ENCODE data around the gene COG6.

COG6 gene

DNA sequence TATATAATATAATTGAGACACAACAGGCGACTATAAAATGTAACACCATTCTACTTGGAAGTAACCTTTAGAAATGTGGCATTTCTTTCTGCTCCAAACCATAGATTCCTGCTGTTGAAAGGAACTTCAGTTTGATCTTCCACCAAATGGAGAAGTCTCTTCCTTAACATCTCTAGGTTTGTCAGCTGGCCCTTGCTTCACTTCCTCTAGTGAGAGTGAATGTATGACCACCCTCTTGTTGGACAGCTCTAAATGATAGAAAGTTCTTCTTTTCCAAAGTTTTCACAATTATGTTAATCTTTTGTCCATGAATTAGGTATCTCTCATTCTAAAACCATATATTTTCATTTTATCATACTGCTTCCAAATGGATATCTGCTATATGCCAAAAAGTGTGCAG, 13.8 kb upstream of the COG6 start:
- Histone ChIP-seq H3K4me3 (ENCODE audit: low read length) (no peak overlapping the region), H3K9me3 (ENCODE audit: insufficient read depth, low read depth, low read length) (no peaks in the 10 kb centered on the region), H3K9ac (ENCODE audit: low read depth, low read length) (no peak overlapping the region), H3K27ac (ENCODE audit: low read length) (no peak overlapping the region), H3K4me1 (ENCODE audit: insufficient read depth, low read length) (no peaks in the 10 kb centered on the region), H3K36me3 (ENCODE audit: insufficient read depth, low read depth, low read length) (no peaks in the 10 kb centered on the region), H3K27me3 (ENCODE audit: insufficient read depth, low read length) (no peaks in the 10 kb centered on the region)

DNA sequence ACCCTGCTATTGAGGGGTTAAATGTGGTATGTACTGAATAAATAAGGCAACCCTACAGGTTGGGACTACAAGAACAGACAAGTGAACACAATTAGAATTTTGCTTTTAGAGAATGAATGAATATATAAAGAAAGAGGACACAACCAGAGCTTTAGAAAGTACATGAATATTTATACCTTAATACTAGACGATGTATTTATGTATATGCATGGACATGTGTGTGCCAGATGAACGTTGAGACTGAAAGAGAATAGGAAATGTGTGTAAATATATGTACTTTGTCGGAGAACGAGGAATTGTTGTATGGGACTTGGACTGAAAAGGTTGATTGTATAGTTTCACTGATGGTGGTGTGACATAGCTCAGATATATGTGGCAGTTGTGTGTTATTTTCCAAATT, 9.3 kb upstream of the COG6 start:
- no peak overlapping the region for H3K9ac ChIP-seq (ENCODE audit: low read depth, low read length)
- H3K27me3 ChIP-seq (ENCODE audit: insufficient read depth, low read length): no peaks in the 10 kb centered on the region
- no peaks in the 10 kb centered on the region for H3K9me3 ChIP-seq (ENCODE audit: insufficient read depth, low read depth, low read length)
- no peaks in the 10 kb centered on the region for H3K4me1 ChIP-seq (ENCODE audit: insufficient read depth, low read length)
- H3K4me3 ChIP-seq (ENCODE audit: low read length): no peak overlapping the region
- no peaks in the 10 kb centered on the region for H3K36me3 ChIP-seq (ENCODE audit: insufficient read depth, low read depth, low read length)
- H3K27ac ChIP-seq (ENCODE audit: low read length): no peak overlapping the region

DNA sequence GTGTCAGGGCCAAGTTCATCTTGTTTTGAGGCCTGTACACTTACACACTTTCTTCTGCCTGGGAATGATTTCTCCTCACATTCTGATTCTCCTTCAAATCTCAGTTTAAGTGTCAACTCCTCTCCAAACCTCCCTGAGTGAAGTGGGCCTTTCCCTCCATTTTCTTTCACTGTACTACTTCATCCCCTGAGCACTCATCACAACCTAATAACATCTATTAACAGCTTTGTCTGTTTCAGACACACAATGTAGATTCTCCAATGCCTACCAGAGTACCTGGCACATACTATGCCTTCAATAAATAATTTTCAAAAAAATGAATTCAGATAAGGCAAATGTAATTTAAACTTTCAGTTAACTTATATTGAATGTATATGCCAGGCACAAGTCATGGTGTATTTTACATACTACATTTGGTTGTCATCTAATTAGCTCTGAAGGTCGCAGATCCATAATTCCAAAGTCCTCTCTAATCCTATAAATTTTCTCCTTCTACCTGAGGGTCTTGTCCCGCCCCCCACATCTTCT, 357 bp upstream of the COG6 start:
- H3K27ac ChIP-seq (ENCODE audit: low read length): no peak overlapping the region

DNA sequence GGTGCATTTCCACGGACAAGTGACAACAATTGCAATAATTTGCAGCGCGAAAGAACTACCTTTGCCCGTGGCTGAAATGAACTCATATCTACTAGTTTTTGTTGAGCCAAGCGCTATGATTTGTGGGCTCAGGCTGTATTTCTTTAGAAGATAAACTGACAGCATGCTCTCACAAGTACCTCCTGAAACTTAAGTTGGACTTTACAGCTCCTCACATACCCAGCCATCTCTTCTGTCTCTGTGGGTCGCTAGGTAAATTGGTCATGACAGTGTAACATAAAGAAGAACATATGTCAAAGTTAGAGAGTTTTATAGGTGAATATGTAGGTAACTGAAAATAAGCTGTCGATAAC, 839 bp downstream of the COG6 start:
- Histone ChIP-seq H3K4me3 (ENCODE audit: low read length) (peak overlapping the region; percentile 93), H3K9me3 (ENCODE audit: insufficient read depth, low read depth, low read length) (no peaks in the 10 kb centered on the region), H3K4me1 (ENCODE audit: insufficient read depth, low read length) (no peaks in the 10 kb centered on the region), H3K36me3 (ENCODE audit: insufficient read depth, low read depth, low read length) (peaks cover 11% of the 10 kb centered on the region; the same call in 1 of the 2 replicates), H3K27ac (ENCODE audit: low read length) (no peak overlapping the region), H3K27me3 (ENCODE audit: insufficient read depth, low read length) (no peaks in the 10 kb centered on the region), H3K9ac (ENCODE audit: low read depth, low read length) (peak overlapping the region; percentile 74; the same call in 1 of the 2 replicates)

More for the DNA sequence above, 357 bp upstream of the COG6 start:
- Histone ChIP-seq H3K9me3 (ENCODE audit: insufficient read depth, low read depth, low read length) (no peaks in the 10 kb centered on the region), H3K4me3 (ENCODE audit: low read length) (peak overlapping the region; percentile 93), H3K9ac (ENCODE audit: low read depth, low read length) (no peak overlapping the region), H3K27me3 (ENCODE audit: insufficient read depth, low read length) (no peaks in the 10 kb centered on the region), H3K36me3 (ENCODE audit: insufficient read depth, low read depth, low read length) (no peaks in the 10 kb centered on the region), H3K4me1 (ENCODE audit: insufficient read depth, low read length) (no peaks in the 10 kb centered on the region)

DNA sequence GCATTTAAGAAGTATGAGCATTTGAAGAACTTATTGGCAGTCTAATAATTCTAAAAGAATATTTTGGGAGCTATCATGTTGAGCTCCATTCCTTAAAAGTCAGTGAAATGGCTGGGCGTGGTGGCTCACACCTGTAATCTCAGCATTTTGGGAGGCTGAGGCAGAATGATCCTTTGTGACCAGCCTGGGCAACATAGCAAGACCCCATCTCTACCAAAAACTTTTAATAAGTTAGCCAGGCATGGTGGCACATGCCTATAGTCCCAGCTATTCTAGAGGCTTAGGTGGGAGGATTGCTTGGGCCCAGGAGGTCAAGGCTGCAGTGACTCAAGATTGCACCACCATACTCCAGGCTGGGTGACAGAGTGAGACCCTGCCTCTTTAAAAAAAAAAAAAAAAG, 8.0 kb downstream of the COG6 start:
- Histone ChIP-seq H3K27me3 (ENCODE audit: insufficient read depth, low read length) (no peaks in the 10 kb centered on the region), H3K4me1 (ENCODE audit: insufficient read depth, low read length) (no peaks in the 10 kb centered on the region), H3K9me3 (ENCODE audit: insufficient read depth, low read depth, low read length) (no peaks in the 10 kb centered on the region), H3K4me3 (ENCODE audit: low read length) (no peak overlapping the region), H3K27ac (ENCODE audit: low read length) (no peak overlapping the region), H3K9ac (ENCODE audit: low read depth, low read length) (no peak overlapping the region), H3K36me3 (ENCODE audit: insufficient read depth, low read depth, low read length) (peaks cover 28% of the 10 kb centered on the region)

DNA sequence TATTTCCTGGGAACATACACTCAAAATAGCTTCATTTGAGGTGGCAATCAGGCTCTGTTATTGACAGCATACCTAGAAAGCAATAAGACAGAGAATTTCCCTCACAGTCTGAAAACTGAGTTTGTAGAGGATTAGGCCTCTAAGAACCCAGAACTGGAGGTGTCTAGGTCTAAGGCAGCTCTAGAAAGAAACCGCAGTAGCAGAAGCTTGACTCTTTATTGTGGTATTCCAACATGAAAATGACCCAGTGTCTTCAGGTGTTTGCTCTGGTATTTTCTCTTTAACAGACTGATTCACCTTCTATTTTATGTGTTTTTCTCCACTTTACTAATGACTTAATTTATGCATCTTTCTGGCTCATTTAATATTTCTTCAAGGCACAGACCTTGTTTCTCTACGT, 8.5 kb downstream of the COG6 start:
- Histone ChIP-seq H3K36me3 (ENCODE audit: insufficient read depth, low read depth, low read length) (peaks cover 28% of the 10 kb centered on the region), H3K9me3 (ENCODE audit: insufficient read depth, low read depth, low read length) (no peaks in the 10 kb centered on the region), H3K27ac (ENCODE audit: low read length) (no peak overlapping the region), H3K9ac (ENCODE audit: low read depth, low read length) (no peak overlapping the region), H3K4me1 (ENCODE audit: insufficient read depth, low read length) (no peaks in the 10 kb centered on the region), H3K4me3 (ENCODE audit: low read length) (no peak overlapping the region), H3K27me3 (ENCODE audit: insufficient read depth, low read length) (no peaks in the 10 kb centered on the region)

DNA sequence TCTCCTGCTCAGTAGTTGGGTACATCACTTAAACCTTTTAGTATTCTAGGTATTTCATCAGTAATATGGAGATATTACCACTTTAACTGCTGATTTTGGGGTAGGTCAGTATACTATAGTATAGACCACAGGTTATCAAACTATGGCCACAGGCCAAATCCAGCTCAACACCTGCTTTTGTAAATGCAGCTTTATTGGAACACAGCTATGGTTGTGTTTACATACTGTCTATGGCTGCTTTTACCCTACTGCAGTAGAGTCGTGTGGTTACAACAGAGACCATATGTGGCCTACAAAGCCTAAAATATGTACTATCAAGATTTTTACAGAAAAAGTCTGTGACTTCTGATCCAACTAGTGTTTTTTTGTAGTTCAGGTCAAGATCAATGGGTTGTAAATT, 10.3 kb downstream of the COG6 start:
- Histone ChIP-seq H3K4me1 (ENCODE audit: insufficient read depth, low read length) (no peaks in the 10 kb centered on the region), H3K9me3 (ENCODE audit: insufficient read depth, low read depth, low read length) (no peaks in the 10 kb centered on the region), H3K36me3 (ENCODE audit: insufficient read depth, low read depth, low read length) (peaks cover 22% of the 10 kb centered on the region), H3K27ac (ENCODE audit: low read length) (no peak overlapping the region), H3K9ac (ENCODE audit: low read depth, low read length) (no peak overlapping the region), H3K27me3 (ENCODE audit: insufficient read depth, low read length) (no peaks in the 10 kb centered on the region), H3K4me3 (ENCODE audit: low read length) (no peak overlapping the region)

DNA sequence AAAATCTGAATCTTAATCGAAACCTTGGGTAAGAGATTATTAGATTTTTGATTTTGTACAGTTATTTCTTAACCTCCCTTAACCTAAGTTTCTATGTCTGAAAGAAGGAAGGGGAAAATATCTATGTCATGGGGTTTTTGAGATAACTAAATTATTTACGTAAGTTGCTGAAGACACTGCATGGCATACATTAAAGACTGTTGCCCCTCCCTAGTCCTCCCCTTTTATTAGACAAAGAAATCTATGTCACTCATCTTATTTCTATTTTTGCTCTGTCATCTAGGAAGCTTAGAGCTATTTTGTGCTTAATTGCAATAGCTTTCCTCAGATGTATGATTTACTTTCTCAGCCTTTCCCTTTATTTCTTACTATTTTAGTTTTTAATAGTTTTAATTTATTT, 15.0 kb downstream of the COG6 start:
- H3K4me1 ChIP-seq (ENCODE audit: insufficient read depth, low read length): no peaks in the 10 kb centered on the region
- no peaks in the 10 kb centered on the region for H3K27me3 ChIP-seq (ENCODE audit: insufficient read depth, low read length)
- no peak overlapping the region for H3K27ac ChIP-seq (ENCODE audit: low read length)
- H3K36me3 ChIP-seq (ENCODE audit: insufficient read depth, low read depth, low read length): peaks cover 8% of the 10 kb centered on the region; the same call in 1 of the 2 replicates
- no peak overlapping the region for H3K4me3 ChIP-seq (ENCODE audit: low read length)
- H3K9ac ChIP-seq (ENCODE audit: low read depth, low read length): no peak overlapping the region
- no peaks in the 10 kb centered on the region for H3K9me3 ChIP-seq (ENCODE audit: insufficient read depth, low read depth, low read length)

DNA sequence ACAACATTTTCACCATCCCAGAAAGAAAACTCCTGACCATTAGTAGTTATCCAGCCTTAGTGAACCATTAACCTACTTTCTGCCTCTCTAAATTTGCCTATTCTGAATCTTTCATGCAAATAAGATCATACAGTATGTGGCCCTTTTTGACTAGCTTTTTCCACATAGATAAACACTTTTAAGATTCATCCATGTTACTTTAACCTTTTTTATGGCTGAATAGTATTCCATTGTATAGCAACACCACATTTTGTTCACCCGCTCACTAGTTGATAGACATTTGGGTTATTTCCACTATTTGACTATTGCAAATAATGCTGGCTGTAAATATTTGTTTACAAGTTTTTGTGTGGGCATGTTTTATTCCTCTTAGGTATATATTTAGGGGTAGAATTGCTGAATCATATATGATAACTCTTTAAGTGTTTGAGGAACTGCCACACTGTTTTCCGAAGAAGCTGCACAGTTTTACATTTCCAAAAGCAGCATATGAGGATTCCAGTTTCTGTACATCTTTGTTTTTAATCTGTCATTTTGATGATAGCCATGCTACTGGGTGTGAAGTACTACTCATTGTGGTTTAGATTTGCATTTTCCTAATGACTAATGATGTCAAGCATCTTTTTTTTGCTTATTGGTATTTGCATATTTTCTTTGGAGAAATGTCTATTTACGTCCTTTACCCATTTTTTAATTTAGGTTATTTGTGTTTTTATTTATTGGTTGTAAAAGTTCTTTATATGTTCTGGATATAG, 17.1 kb downstream of the COG6 start:
- Histone ChIP-seq H3K9me3 (ENCODE audit: insufficient read depth, low read depth, low read length) (no peaks in the 10 kb centered on the region), H3K4me3 (ENCODE audit: low read length) (no peak overlapping the region), H3K27me3 (ENCODE audit: insufficient read depth, low read length) (no peaks in the 10 kb centered on the region), H3K4me1 (ENCODE audit: insufficient read depth, low read length) (no peaks in the 10 kb centered on the region), H3K9ac (ENCODE audit: low read depth, low read length) (no peak overlapping the region), H3K36me3 (ENCODE audit: insufficient read depth, low read depth, low read length) (0 out of 2 replicates have a peak, but pooled peaks cover 3% of the 10 kb centered on the region), H3K27ac (ENCODE audit: low read length) (no peak overlapping the region)

DNA sequence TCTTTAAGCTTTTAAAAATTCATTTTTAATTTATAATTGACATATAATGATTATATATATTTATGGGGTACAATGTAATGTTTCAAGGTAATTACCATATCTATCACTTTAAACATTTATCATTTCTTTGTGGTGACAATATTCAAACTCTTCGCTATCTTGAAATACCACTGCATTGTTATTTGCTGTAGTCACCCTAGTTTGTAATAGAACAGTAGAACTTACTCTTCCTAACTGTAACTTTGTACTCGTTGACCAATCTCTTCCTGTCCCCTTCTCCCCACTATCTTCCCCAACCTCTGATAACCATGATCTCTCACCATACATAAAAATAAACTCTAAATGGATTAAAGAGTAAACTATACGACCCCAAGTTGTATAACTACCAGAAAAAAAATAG, 20.4 kb downstream of the COG6 start:
- Histone ChIP-seq H3K4me3 (ENCODE audit: low read length) (no peak overlapping the region), H3K4me1 (ENCODE audit: insufficient read depth, low read length) (no peaks in the 10 kb centered on the region), H3K9me3 (ENCODE audit: insufficient read depth, low read depth, low read length) (no peaks in the 10 kb centered on the region), H3K36me3 (ENCODE audit: insufficient read depth, low read depth, low read length) (peaks cover 20% of the 10 kb centered on the region), H3K27me3 (ENCODE audit: insufficient read depth, low read length) (no peaks in the 10 kb centered on the region), H3K27ac (ENCODE audit: low read length) (no peak overlapping the region), H3K9ac (ENCODE audit: low read depth, low read length) (no peak overlapping the region)

DNA sequence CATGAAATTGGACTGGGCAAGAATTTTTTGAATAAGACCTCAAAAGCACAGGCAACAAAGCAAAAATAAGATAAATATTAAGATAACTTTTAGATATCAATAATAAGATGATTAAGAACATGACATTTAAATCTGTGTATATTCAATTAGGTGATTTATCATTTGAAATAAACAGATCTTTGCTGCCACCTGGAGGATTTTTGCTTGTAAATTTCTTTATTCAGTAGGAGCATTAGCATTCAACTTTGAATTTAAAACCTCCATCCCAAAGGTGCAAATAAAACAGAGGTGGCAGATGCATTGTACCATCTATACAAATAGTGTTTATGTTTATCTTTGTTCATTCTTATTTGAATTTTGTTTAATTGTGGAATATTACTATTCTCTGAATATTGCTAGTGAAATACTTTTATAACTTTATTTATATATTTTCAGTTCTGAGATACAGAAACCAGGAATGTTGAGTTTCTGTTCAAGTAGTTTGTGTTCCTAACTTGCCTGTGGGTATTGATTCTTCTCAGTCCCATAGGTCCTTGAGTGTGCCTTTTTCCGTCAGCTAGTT, 20.9 kb downstream of the COG6 start:
- Histone ChIP-seq H3K9ac (ENCODE audit: low read depth, low read length) (no peak overlapping the region), H3K9me3 (ENCODE audit: insufficient read depth, low read depth, low read length) (no peaks in the 10 kb centered on the region), H3K27me3 (ENCODE audit: insufficient read depth, low read length) (no peaks in the 10 kb centered on the region), H3K4me3 (ENCODE audit: low read length) (no peak overlapping the region), H3K27ac (ENCODE audit: low read length) (no peak overlapping the region), H3K4me1 (ENCODE audit: insufficient read depth, low read length) (no peaks in the 10 kb centered on the region), H3K36me3 (ENCODE audit: insufficient read depth, low read depth, low read length) (peaks cover 21% of the 10 kb centered on the region)

DNA sequence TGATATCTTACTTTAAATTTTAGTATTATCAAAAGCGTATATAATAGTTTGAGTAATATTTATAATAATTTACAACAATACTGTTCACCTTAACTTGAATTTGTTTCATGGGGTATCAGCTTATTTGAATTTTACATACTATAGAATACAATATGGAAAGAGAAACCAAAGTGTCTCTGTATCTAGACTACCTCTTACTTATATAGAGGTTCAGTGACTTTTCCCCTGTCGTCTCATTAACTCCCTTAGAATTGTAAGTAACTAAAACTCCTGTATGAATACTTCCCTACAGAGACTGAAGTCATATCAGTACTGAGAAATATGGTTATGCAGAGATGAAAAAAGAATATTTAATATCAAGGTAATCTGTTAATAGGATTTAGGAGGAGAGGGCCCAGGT, 26.8 kb downstream of the COG6 start:
- Histone ChIP-seq H3K27ac (ENCODE audit: low read length) (no peak overlapping the region), H3K4me3 (ENCODE audit: low read length) (no peak overlapping the region), H3K27me3 (ENCODE audit: insufficient read depth, low read length) (no peaks in the 10 kb centered on the region), H3K36me3 (ENCODE audit: insufficient read depth, low read depth, low read length) (peaks cover 21% of the 10 kb centered on the region), H3K9me3 (ENCODE audit: insufficient read depth, low read depth, low read length) (no peaks in the 10 kb centered on the region), H3K4me1 (ENCODE audit: insufficient read depth, low read length) (no peaks in the 10 kb centered on the region), H3K9ac (ENCODE audit: low read depth, low read length) (no peak overlapping the region)

Data from iPS-20b (cell line).